GM21360 (cell line): Measurements from ENCODE around the gene LRRC75A.
A peak's percentile ranks its signal among the peaks of the same experiment; 100 is the strongest.
"Not testable (repeated sequence)": the region's sequence is repeated elsewhere in the genome, so short reads cannot be mapped to it uniquely, and the experiment has no call there.

ENCODE experiments used
- ATAC-seq: cut with Tn5 transposase; IDR thresholded peaks from one replicate; pipeline ENCODE4 v1.9.1; 2021; ENCODE audit warnings: mild to moderate bottlenecking, moderate library complexity; ENCODE audit not compliant: unreplicated experiment

LRRC75A gene

GRCh38 chr17:16455997-16456741 is 35.8 kb downstream of the LRRC75A start:
- ATAC-seq: no peak

- no peak for ATAC-seq
These were observed 38.5 kb downstream of the LRRC75A start for GRCh38 chr17:16453493-16453851.

GRCh38 chr17:16452268-16452667 is 39.7 kb downstream of the LRRC75A start:
- ATAC-seq: not testable (repeated sequence)

GRCh38 chr17:16450028-16450427 is 42.0 kb downstream of the LRRC75A start:
- no peak for ATAC-seq

- ATAC-seq: no peak
These were observed 42.8 kb downstream of the LRRC75A start for GRCh38 chr17:16449121-16449570.

GRCh38 chr17:16448490-16448889 is 43.5 kb downstream of the LRRC75A start:
- no peak for ATAC-seq

GRCh38 chr17:16447676-16448075 is 44.3 kb downstream of the LRRC75A start:
- ATAC-seq: no peak

GRCh38 chr17:16446338-16446983 is 45.5 kb downstream of the LRRC75A start:
- no peak for ATAC-seq

- no peak for ATAC-seq
These were observed 47.6 kb downstream of the LRRC75A start for GRCh38 chr17:16444258-16444886.

- no peak for ATAC-seq
These were observed 48.3 kb downstream of the LRRC75A start for GRCh38 chr17:16443511-16444257.

- ATAC-seq: no peak
These were observed 49.1 kb downstream of the LRRC75A start for GRCh38 chr17:16442594-16443510.

GRCh38 chr17:16442141-16442540 is 49.9 kb downstream of the LRRC75A start:
- ATAC-seq: no peak

- ATAC-seq: no peak
These were observed 50.9 kb downstream of the LRRC75A start for GRCh38 chr17:16440901-16441629.

GRCh38 chr17:16440354-16440753 is 51.6 kb downstream of the LRRC75A start:
- ATAC-seq: not testable (repeated sequence)

GRCh38 chr17:16439811-16440351 is 52.1 kb downstream of the LRRC75A start:
- ATAC-seq: no peak

GRCh38 chr17:16439303-16439791 is 52.6 kb downstream of the LRRC75A start:
- no peak for ATAC-seq

- ATAC-seq: peak; percentile 75
These were observed 53.3 kb downstream of the LRRC75A start for GRCh38 chr17:16438557-16439302.

- no peak for ATAC-seq
These were observed 53.8 kb downstream of the LRRC75A start for GRCh38 chr17:16438173-16438556.
